PFSK-1 (cell line): Measurements from ENCODE around the gene EP400.

Experiments
- FOXP2 ChIP-seq: optimal IDR thresholded peaks from 2 replicates; pipeline ENCODE3; 2011; ENCODE audit warnings: borderline replicate concordance, control low read depth, inconsistent platforms; ENCODE audit not compliant: insufficient read depth; ENCODE audit errors: extremely low read length, extremely low read depth
- POLR2AphosphoS5 ChIP-seq: IDR thresholded peaks from 2 replicates; pipeline ENCODE4 v1.6.1; 2012; ENCODE audit warnings: low read depth, mild to moderate bottlenecking, control low read depth, low read length, moderate library complexity
- SIN3A ChIP-seq: IDR thresholded peaks from 2 replicates; pipeline ENCODE4 v1.6.1; 2012; ENCODE audit warnings: mild to moderate bottlenecking, low read length, moderate library complexity, borderline replicate concordance; ENCODE audit not compliant: insufficient read depth
- TAF1 ChIP-seq: IDR thresholded peaks from 2 replicates; pipeline ENCODE4 v1.6.1; 2012; ENCODE audit warnings: low read length, control low read depth, borderline replicate concordance; ENCODE audit not compliant: insufficient read depth
- TF ChIP-seq, protein P1 (sequence below), 2 experiments: IDR thresholded peaks; 2 replicates each; pipeline versions ENCODE4 v1.6.1 to v1.8.0; 2011 to 2012; ENCODE audit warnings: low read depth in 2 of 2, low read length in 2 of 2, control low read depth in 1 of 2, inconsistent platforms in 1 of 2, mild to moderate bottlenecking in 1 of 2, moderate library complexity in 1 of 2; ENCODE audit not compliant: insufficient read depth in 1 of 2

EP400 gene

DNA sequence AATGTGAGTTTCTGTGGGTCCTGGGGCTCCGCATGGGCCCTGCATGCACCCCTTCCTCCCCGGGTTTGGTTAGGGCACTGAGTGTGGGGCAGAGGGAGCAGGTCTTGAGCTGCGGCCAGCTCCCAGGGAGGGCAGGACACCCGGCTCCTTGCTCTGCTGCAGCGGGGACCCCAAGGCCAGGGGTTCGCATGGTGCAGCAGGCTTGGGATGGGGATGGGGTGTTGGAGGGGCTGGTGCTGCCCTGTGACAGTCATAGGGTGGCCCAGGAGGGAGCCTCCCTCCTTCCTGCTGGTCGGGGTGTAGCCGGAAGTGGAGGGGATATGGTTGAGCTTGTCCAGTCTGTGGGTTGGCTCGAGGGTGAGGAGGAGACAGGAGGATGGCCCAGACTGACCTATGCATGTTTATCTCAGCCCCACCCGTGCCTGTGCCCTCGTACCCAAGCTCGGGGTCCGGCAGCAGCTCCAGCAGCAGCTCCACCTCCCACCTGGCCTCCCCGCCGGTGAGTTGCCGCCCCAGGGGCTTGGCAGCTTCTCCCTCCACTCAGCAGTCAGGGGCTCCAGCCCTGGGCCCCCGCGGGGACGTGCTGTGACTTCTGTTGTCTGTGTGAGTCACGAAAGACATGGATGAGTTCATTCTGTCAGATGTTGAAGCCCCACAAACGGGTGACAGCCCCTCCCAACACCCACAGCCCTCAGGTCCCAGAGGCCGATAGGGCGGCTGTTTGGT, 39.3 kb upstream of the EP400 start:
- TF ChIP-seq FOXP2 (no peak), TAF1 (no peak), POLR2AphosphoS5 (no peak), SIN3A (no peak)
- TF ChIP-seq, protein P1, sequence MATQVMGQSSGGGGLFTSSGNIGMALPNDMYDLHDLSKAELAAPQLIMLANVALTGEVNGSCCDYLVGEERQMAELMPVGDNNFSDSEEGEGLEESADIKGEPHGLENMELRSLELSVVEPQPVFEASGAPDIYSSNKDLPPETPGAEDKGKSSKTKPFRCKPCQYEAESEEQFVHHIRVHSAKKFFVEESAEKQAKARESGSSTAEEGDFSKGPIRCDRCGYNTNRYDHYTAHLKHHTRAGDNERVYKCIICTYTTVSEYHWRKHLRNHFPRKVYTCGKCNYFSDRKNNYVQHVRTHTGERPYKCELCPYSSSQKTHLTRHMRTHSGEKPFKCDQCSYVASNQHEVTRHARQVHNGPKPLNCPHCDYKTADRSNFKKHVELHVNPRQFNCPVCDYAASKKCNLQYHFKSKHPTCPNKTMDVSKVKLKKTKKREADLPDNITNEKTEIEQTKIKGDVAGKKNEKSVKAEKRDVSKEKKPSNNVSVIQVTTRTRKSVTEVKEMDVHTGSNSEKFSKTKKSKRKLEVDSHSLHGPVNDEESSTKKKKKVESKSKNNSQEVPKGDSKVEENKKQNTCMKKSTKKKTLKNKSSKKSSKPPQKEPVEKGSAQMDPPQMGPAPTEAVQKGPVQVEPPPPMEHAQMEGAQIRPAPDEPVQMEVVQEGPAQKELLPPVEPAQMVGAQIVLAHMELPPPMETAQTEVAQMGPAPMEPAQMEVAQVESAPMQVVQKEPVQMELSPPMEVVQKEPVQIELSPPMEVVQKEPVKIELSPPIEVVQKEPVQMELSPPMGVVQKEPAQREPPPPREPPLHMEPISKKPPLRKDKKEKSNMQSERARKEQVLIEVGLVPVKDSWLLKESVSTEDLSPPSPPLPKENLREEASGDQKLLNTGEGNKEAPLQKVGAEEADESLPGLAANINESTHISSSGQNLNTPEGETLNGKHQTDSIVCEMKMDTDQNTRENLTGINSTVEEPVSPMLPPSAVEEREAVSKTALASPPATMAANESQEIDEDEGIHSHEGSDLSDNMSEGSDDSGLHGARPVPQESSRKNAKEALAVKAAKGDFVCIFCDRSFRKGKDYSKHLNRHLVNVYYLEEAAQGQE (IDR thresholded peaks at IDR 0.05; ENCODE audit: insufficient read depth in 1 of 2, low read depth in 2 of 2, low read length in 2 of 2), result no peak

- no peak for TF ChIP-seq POLR2AphosphoS5
- no peak for TF ChIP-seq FOXP2
- TF ChIP-seq TAF1, result no peak
- TF ChIP-seq SIN3A, result no peak
- TF ChIP-seq, protein P1 (IDR thresholded peaks at IDR 0.05; ENCODE audit: insufficient read depth in 1 of 2, low read depth in 2 of 2, low read length in 2 of 2), result no peak
These were observed 38.6 kb upstream of the EP400 start for GRCh38 chr12:131911028-131911650.

DNA sequence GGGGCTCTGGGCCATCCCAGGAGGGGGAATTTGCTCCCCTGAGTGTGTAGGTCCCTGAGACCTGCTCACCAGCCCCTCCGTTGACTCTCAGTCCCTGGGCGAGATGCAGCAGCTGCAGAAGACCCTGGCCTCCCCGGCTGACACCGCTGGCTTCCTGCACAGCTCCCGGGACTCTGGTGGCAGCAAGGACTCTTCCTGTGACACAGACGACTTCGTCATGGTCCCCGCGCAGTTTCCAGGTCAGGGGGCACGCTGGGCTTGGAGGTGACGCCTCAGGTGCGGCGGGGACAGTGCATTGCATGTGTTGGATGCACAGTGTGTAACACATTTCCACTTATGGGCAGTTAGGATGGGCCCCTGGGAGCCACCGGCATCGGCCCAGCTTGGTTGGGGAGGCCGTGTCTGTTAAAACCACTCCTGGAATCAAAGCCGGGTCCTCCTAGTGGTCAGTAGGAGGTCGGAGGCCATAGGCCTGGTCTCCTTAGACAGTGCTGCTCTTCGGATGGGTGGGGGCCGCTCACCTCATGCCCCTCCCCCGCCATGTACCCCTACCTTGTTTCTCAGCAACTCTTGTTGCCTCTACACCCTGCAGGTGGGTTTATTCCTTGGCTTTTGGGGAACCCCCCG, 37.8 kb upstream of the EP400 start:
- TF ChIP-seq POLR2AphosphoS5 (no peak), FOXP2 (no peak), TAF1 (no peak), SIN3A (no peak)
- TF ChIP-seq, protein P1 (IDR thresholded peaks at IDR 0.05; ENCODE audit: insufficient read depth in 1 of 2, low read depth in 2 of 2, low read length in 2 of 2), result no peak

DNA sequence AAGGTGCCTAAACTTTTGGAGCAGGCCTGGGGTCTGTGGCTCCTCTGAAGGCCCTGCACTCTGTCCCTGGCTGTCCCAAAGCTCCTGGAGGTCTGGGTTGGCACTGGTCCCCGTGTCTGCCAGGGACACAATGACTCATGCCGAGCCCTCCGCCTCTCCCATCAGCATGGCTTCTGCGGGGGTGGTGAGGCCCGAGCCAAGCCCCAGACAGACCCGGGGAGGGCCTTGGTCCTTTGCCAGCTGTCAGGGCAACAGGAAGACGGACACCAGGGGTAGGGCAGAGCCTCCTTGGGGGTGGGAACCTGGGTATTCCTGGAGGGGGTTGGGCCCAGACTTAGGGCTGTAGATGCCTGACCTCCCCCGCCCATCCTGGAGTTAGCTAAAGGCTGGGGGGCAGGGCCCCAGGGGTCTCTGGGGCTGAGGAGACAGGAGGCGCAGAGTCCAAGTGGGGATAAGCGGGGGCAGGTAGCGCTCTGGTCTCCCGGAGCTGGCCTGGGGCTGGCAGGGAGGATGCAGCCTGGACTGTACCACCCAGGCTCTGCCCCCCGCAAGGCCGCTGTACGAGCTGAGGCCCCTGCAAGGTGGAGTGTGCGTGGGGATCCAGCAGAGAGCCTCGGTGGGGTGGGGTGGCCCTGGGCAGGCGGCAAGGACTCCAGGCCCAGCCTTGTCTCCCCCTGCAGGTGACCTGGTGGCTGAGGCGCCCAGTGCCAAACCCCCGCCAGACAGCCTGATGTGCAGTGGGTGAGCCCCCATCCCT, 37.0 kb upstream of the EP400 start:
- TF ChIP-seq, protein P1 (IDR thresholded peaks at IDR 0.05; ENCODE audit: insufficient read depth in 1 of 2, low read depth in 2 of 2, low read length in 2 of 2), result no peak
- TF ChIP-seq POLR2AphosphoS5 (peak; percentile 63), TAF1 (no peak), SIN3A (no peak), FOXP2 (peak; percentile 89)
